ENCODE measurements around the gene ACOT7.
A peak's percentile ranks its signal among the peaks of the same experiment; 100 is the strongest.

ACOT7 gene

GRCh38 chr1:6347641-6348487 is 45.7 kb downstream of the ACOT7 start:
- DNase-seq (ENCODE audit: low read depth): peak; percentile 32
- Histone ChIP-seq H3K27me3 (replicated peaks; ENCODE audit: control insufficient read depth, insufficient read depth, low read length) (no peaks in the 10 kb centered on the region), H3K9me3 (ENCODE audit: control insufficient read depth, low read length) (no peaks in the 10 kb centered on the region), H3K9ac (ENCODE audit: low read length) (no peak overlapping the region), H3K4me1 (ENCODE audit: control insufficient read depth, insufficient read depth, low read length) (no peaks in the 10 kb centered on the region), H3K36me3 (ENCODE audit: control insufficient read depth, insufficient read depth, low read length, severe bottlenecking) (no peaks in the 10 kb centered on the region), H3K4me3 (ENCODE audit: low read length) (no peak overlapping the region)

GRCh38 chr1:6345460-6345859 is 48.1 kb downstream of the ACOT7 start:
- Histone ChIP-seq H3K9me3 (ENCODE audit: control insufficient read depth, low read length) (no peaks in the 10 kb centered on the region), H3K4me3 (ENCODE audit: low read length) (no peak overlapping the region), H3K9ac (ENCODE audit: low read length) (no peak overlapping the region), H3K4me1 (ENCODE audit: control insufficient read depth, insufficient read depth, low read length) (peaks cover 5% of the 10 kb centered on the region), H3K36me3 (ENCODE audit: control insufficient read depth, insufficient read depth, low read length, severe bottlenecking) (no peaks in the 10 kb centered on the region), H3K27me3 (replicated peaks; ENCODE audit: control insufficient read depth, insufficient read depth, low read length) (no peaks in the 10 kb centered on the region)
- DNase-seq (ENCODE audit: low read depth): no peak

GRCh38 chr1:6345009-6345408 is 48.6 kb downstream of the ACOT7 start:
- DNase-seq (ENCODE audit: low read depth): no peak
- H3K36me3 ChIP-seq (ENCODE audit: control insufficient read depth, insufficient read depth, low read length, severe bottlenecking): no peaks in the 10 kb centered on the region

GRCh38 chr1:6343506-6344405 is 49.8 kb downstream of the ACOT7 start:
- Histone ChIP-seq H3K9ac (ENCODE audit: low read length) (no peak overlapping the region), H3K36me3 (ENCODE audit: control insufficient read depth, insufficient read depth, low read length, severe bottlenecking) (no peaks in the 10 kb centered on the region), H3K27me3 (replicated peaks; ENCODE audit: control insufficient read depth, insufficient read depth, low read length) (no peaks in the 10 kb centered on the region), H3K4me1 (ENCODE audit: control insufficient read depth, insufficient read depth, low read length) (peaks cover 5% of the 10 kb centered on the region), H3K9me3 (ENCODE audit: control insufficient read depth, low read length) (no peaks in the 10 kb centered on the region), H3K4me3 (ENCODE audit: low read length) (no peak overlapping the region)
- peak; percentile 88 for DNase-seq (ENCODE audit: low read depth)

More at GRCh38 chr1:6345009-6345408, 48.6 kb downstream of the ACOT7 start:
- Histone ChIP-seq H3K4me3 (ENCODE audit: low read length) (no peak overlapping the region), H3K9ac (ENCODE audit: low read length) (no peak overlapping the region), H3K9me3 (ENCODE audit: control insufficient read depth, low read length) (no peaks in the 10 kb centered on the region), H3K4me1 (ENCODE audit: control insufficient read depth, insufficient read depth, low read length) (peaks cover 5% of the 10 kb centered on the region), H3K27me3 (replicated peaks; ENCODE audit: control insufficient read depth, insufficient read depth, low read length) (no peaks in the 10 kb centered on the region)

GRCh38 chr1:6342056-6342455 is 51.5 kb downstream of the ACOT7 start:
- no peaks in the 10 kb centered on the region for H3K36me3 ChIP-seq (ENCODE audit: control insufficient read depth, insufficient read depth, low read length, severe bottlenecking)
- no peak overlapping the region for H3K9ac ChIP-seq (ENCODE audit: low read length)
- no peak for DNase-seq (ENCODE audit: low read depth)
- H3K27me3 ChIP-seq (replicated peaks; ENCODE audit: control insufficient read depth, insufficient read depth, low read length): no peaks in the 10 kb centered on the region
- peaks cover 5% of the 10 kb centered on the region for H3K4me1 ChIP-seq (ENCODE audit: control insufficient read depth, insufficient read depth, low read length)
- no peaks in the 10 kb centered on the region for H3K9me3 ChIP-seq (ENCODE audit: control insufficient read depth, low read length)
- H3K4me3 ChIP-seq (ENCODE audit: low read length): no peak overlapping the region

- peaks cover 5% of the 10 kb centered on the region for H3K4me1 ChIP-seq (ENCODE audit: control insufficient read depth, insufficient read depth, low read length)
- H3K9ac ChIP-seq (ENCODE audit: low read length): no peak overlapping the region
- no peak for DNase-seq (ENCODE audit: low read depth)
- H3K4me3 ChIP-seq (ENCODE audit: low read length): no peak overlapping the region
- no peaks in the 10 kb centered on the region for H3K27me3 ChIP-seq (replicated peaks; ENCODE audit: control insufficient read depth, insufficient read depth, low read length)
- no peaks in the 10 kb centered on the region for H3K36me3 ChIP-seq (ENCODE audit: control insufficient read depth, insufficient read depth, low read length, severe bottlenecking)
- no peaks in the 10 kb centered on the region for H3K9me3 ChIP-seq (ENCODE audit: control insufficient read depth, low read length)
Observed at GRCh38 chr1:6338695-6339094, 54.9 kb downstream of the ACOT7 start.

- Histone ChIP-seq H3K4me3 (ENCODE audit: low read length) (no peak overlapping the region), H3K36me3 (ENCODE audit: control insufficient read depth, insufficient read depth, low read length, severe bottlenecking) (no peaks in the 10 kb centered on the region), H3K9me3 (ENCODE audit: control insufficient read depth, low read length) (no peaks in the 10 kb centered on the region), H3K9ac (ENCODE audit: low read length) (no peak overlapping the region), H3K4me1 (ENCODE audit: control insufficient read depth, insufficient read depth, low read length) (peaks cover 4% of the 10 kb centered on the region), H3K27me3 (replicated peaks; ENCODE audit: control insufficient read depth, insufficient read depth, low read length) (no peaks in the 10 kb centered on the region)
- DNase-seq (ENCODE audit: low read depth): no peak
Observed at GRCh38 chr1:6336776-6337622, 56.6 kb downstream of the ACOT7 start.

GRCh38 chr1:6334261-6334993 is 59.1 kb downstream of the ACOT7 start:
- no peaks in the 10 kb centered on the region for H3K9me3 ChIP-seq (ENCODE audit: control insufficient read depth, low read length)
- no peak overlapping the region for H3K9ac ChIP-seq (ENCODE audit: low read length)
- no peak overlapping the region for H3K4me3 ChIP-seq (ENCODE audit: low read length)
- DNase-seq (ENCODE audit: low read depth): no peak
- peaks cover 12% of the 10 kb centered on the region for H3K4me1 ChIP-seq (ENCODE audit: control insufficient read depth, insufficient read depth, low read length)
- no peaks in the 10 kb centered on the region for H3K27me3 ChIP-seq (replicated peaks; ENCODE audit: control insufficient read depth, insufficient read depth, low read length)
- H3K36me3 ChIP-seq (ENCODE audit: control insufficient read depth, insufficient read depth, low read length, severe bottlenecking): no peaks in the 10 kb centered on the region

- DNase-seq (ENCODE audit: low read depth): no peak
- H3K9ac ChIP-seq (ENCODE audit: low read length): no peak overlapping the region
- H3K36me3 ChIP-seq (ENCODE audit: control insufficient read depth, insufficient read depth, low read length, severe bottlenecking): no peaks in the 10 kb centered on the region
- H3K4me1 ChIP-seq (ENCODE audit: control insufficient read depth, insufficient read depth, low read length): peaks cover 19% of the 10 kb centered on the region
- no peaks in the 10 kb centered on the region for H3K27me3 ChIP-seq (replicated peaks; ENCODE audit: control insufficient read depth, insufficient read depth, low read length)
- H3K4me3 ChIP-seq (ENCODE audit: low read length): no peak overlapping the region
- H3K9me3 ChIP-seq (ENCODE audit: control insufficient read depth, low read length): no peaks in the 10 kb centered on the region
Observed at GRCh38 chr1:6332821-6333220, 60.7 kb downstream of the ACOT7 start.

GRCh38 chr1:6331543-6332273 is 61.9 kb downstream of the ACOT7 start:
- no peak overlapping the region for H3K4me3 ChIP-seq (ENCODE audit: low read length)
- no peaks in the 10 kb centered on the region for H3K27me3 ChIP-seq (replicated peaks; ENCODE audit: control insufficient read depth, insufficient read depth, low read length)
- DNase-seq (ENCODE audit: low read depth): no peak
- H3K36me3 ChIP-seq (ENCODE audit: control insufficient read depth, insufficient read depth, low read length, severe bottlenecking): no peaks in the 10 kb centered on the region
- no peaks in the 10 kb centered on the region for H3K9me3 ChIP-seq (ENCODE audit: control insufficient read depth, low read length)
- H3K4me1 ChIP-seq (ENCODE audit: control insufficient read depth, insufficient read depth, low read length): peaks cover 19% of the 10 kb centered on the region
- H3K9ac ChIP-seq (ENCODE audit: low read length): no peak overlapping the region
